Suprapubic skin (tissue), 4 donors: Measurements from ENCODE around the gene ATP1A2. TPM values are rescaled to one million over a fixed set of nuclear protein-coding genes. Genes with fewer than 3 reads are reported as not detected.

Experiments used
- DNase-seq, 2 donors: peaks; one replicate each; pipeline ENCODE4 v3.0.0-alpha.2; 2019; ENCODE audit warnings: low spot score in 2 of 2
- H3K27ac ChIP-seq: fragments of 200-600 bp; sonication (generic); one replicate; pipeline ENCODE4 v1.5.1; 2019
- H3K27me3 ChIP-seq: fragments of 200-600 bp; sonication (generic); one replicate; pipeline ENCODE4 v1.5.1; 2019
- H3K36me3 ChIP-seq: fragments of 200-600 bp; sonication (generic); one replicate; pipeline ENCODE4 v1.5.1; 2019
- H3K4me1 ChIP-seq: fragments of 200-600 bp; sonication (generic); one replicate; pipeline ENCODE4 v1.5.1; 2019
- H3K4me3 ChIP-seq: fragments of 200-600 bp; sonication (generic); one replicate; pipeline ENCODE4 v1.5.1; 2019; ENCODE audit warnings: mild to moderate bottlenecking
- H3K9me3 ChIP-seq: fragments of 200-600 bp; sonication (generic); one replicate; pipeline ENCODE4 v1.5.1; 2019
- EP300 ChIP-seq: sonication (generic); formaldehyde crosslinking; IDR thresholded peaks from one replicate; pipeline ENCODE4 v1.6.1; 2017; ENCODE audit warnings: antibody characterized with exemption
- POLR2A ChIP-seq, 2 donors: fragments of 450-650 bp; IDR thresholded peaks; one replicate each; pipeline ENCODE4 v1.6.1; 2017; ENCODE audit warnings: antibody characterized with exemption in 2 of 2, mild to moderate bottlenecking in 2 of 2, moderate library complexity in 2 of 2
- POLR2AphosphoS5 ChIP-seq, 3 donors: sonication (generic); formaldehyde crosslinking; IDR thresholded peaks; one replicate each; pipeline ENCODE4 v1.6.1; 2017; ENCODE audit warnings: antibody characterized with exemption in 3 of 3
- WGBS: methylation state at CpG from one replicate; pipeline ENCODE4 v1.1.5; 2018; 5-methylcytosine and 5-hydroxymethylcytosine counted together
- total RNA-seq, 4 donors: library from RNA; depleted of rRNA; stranded (reverse); fragments of >200 nt; gene quantifications; one replicate each; pipeline ENCODE4 v1.1.0, GENCODE V29; 2016
- TF ChIP-seq, protein P1 (sequence below), 2 donors: fragments of 200-600 bp in 1 of 2; fragments of 450-650 bp in 1 of 2; sonication (generic) in 1 of 2; IDR thresholded peaks; one replicate each; pipeline ENCODE4 v1.5.1; 2016 to 2019; ENCODE audit warnings: antibody characterized with exemption in 2 of 2, mild to moderate bottlenecking in 1 of 2, moderate library complexity in 1 of 2

ATP1A2 gene
- total RNA-seq, 4 donors from 2014 or later: 4.2 to 6.9 (median 4.8) TPM

DNA sequence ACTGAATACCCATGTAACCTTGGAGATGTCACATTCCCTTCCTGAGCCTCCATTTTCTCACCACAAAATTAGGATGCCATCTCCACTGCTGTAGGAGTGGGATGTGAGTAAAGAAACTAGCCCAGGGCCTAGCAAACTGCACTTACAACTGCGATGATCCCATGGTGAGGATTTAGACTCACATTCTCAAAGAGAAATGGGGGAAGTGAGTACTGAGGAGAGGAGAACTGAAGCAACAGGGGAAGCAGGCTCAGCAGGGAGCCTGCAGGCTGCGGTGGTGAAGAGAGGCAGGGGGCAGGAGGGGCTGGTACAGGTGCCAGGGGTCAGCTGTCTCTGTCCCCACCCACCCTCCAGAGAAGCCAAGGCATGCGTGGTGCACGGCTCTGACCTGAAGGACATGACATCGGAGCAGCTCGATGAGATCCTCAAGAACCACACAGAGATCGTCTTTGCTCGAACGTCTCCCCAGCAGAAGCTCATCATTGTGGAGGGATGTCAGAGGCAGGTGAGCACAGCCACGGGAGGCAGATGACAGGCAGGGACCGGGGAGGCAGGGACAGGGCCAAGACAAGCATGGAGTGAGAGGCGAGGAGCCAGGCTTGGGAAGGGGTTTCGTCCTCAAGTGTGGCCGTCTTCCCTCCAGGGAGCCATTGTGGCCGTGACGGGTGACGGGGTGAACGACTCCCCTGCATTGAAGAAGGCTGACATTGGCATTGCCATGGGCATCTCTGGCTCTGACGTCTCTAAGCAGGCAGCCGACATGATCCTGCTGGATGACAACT, 19.4 kb downstream of the ATP1A2 start:
- H3K9me3 ChIP-seq: no peaks in the 10 kb centered on the region
- 86% methylated on average over 20 of the region's 20 CpGs for WGBS
- no peak overlapping the region for H3K27ac ChIP-seq
- peaks cover 4% of the 10 kb centered on the region for H3K4me1 ChIP-seq
- no peaks in the 10 kb centered on the region for H3K36me3 ChIP-seq
- DNase-seq: peak in 1 of 2 donors; percentile 43
- H3K4me3 ChIP-seq: no peak overlapping the region
- no peaks in the 10 kb centered on the region for H3K27me3 ChIP-seq
- no peak for TF ChIP-seq POLR2A (IDR thresholded peaks at IDR 0.05)
- TF ChIP-seq EP300: no peak
- TF ChIP-seq POLR2AphosphoS5 (IDR thresholded peaks at IDR 0.05): no peak
- TF ChIP-seq, protein P1, sequence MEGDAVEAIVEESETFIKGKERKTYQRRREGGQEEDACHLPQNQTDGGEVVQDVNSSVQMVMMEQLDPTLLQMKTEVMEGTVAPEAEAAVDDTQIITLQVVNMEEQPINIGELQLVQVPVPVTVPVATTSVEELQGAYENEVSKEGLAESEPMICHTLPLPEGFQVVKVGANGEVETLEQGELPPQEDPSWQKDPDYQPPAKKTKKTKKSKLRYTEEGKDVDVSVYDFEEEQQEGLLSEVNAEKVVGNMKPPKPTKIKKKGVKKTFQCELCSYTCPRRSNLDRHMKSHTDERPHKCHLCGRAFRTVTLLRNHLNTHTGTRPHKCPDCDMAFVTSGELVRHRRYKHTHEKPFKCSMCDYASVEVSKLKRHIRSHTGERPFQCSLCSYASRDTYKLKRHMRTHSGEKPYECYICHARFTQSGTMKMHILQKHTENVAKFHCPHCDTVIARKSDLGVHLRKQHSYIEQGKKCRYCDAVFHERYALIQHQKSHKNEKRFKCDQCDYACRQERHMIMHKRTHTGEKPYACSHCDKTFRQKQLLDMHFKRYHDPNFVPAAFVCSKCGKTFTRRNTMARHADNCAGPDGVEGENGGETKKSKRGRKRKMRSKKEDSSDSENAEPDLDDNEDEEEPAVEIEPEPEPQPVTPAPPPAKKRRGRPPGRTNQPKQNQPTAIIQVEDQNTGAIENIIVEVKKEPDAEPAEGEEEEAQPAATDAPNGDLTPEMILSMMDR (IDR thresholded peaks at IDR 0.05): no peak

DNA sequence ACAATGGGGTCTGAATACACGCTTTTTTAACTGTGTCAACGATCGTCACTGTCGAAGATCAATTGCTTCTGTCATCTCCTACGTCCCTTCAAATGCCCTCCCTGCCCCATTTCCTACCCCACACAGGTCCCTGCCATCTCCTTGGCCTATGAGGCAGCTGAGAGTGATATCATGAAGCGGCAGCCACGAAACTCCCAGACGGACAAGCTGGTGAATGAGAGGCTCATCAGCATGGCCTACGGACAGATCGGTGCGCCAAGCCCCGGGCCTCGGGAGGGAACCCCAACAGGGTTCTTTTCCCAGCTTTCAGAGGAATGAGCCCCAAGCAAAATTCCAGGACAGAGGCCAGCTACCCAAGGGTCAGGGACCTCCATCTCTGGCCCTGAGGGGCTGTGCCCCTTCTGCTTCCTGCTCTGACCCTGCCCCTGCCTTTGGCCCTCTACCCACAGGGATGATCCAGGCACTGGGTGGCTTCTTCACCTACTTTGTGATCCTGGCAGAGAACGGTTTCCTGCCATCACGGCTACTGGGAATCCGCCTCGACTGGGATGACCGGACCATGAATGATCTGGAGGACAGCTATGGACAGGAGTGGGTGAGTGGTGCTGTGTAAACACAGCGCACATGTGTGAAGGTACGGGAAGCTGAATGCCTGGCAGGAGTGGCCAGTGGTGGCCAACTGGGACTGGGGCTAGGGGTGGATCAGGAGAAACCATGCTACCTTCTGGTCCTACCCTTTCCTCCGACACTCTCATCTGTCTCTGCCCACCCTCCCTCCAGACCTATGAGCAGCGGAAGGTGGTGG, 20.8 kb downstream of the ATP1A2 start:
- no peak overlapping the region for H3K4me3 ChIP-seq
- peak in 1 of 2 donors; percentile 47 for DNase-seq

DNA sequence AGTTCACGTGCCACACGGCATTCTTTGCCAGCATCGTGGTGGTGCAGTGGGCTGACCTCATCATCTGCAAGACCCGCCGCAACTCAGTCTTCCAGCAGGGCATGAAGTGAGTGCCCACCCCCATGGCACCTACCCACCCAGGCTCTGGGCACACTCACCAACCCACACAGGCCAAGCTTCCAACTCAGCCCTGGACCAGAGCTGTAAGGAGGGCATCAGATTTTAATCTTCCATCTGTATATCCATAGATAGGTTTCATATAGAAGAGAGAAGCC, 21.3 kb downstream of the ATP1A2 start:
- TF ChIP-seq POLR2A (IDR thresholded peaks at IDR 0.05): no peak
- no peak for TF ChIP-seq POLR2AphosphoS5 (IDR thresholded peaks at IDR 0.05)
- TF ChIP-seq, protein P1 (IDR thresholded peaks at IDR 0.05): no peak
- no peak for TF ChIP-seq EP300
- H3K36me3 ChIP-seq: no peaks in the 10 kb centered on the region
- no peaks in the 10 kb centered on the region for H3K4me1 ChIP-seq
- no peak overlapping the region for H3K4me3 ChIP-seq
- 99% methylated on average over 5 of the region's 5 CpGs for WGBS
- H3K27ac ChIP-seq: no peak overlapping the region
- DNase-seq: no peak
- no peaks in the 10 kb centered on the region for H3K9me3 ChIP-seq
- H3K27me3 ChIP-seq: no peaks in the 10 kb centered on the region

More for the DNA sequence above, 20.8 kb downstream of the ATP1A2 start:
- Histone ChIP-seq H3K27ac (no peak overlapping the region), H3K9me3 (no peaks in the 10 kb centered on the region), H3K27me3 (no peaks in the 10 kb centered on the region), H3K36me3 (no peaks in the 10 kb centered on the region), H3K4me1 (peaks cover 2% of the 10 kb centered on the region)
- no peak for TF ChIP-seq EP300
- TF ChIP-seq, protein P1 (IDR thresholded peaks at IDR 0.05): no peak
- no peak for TF ChIP-seq POLR2A (IDR thresholded peaks at IDR 0.05)
- TF ChIP-seq POLR2AphosphoS5 (IDR thresholded peaks at IDR 0.05): no peak
- 88% methylated on average over 17 of the region's 22 CpGs for WGBS

- H3K36me3 ChIP-seq: no peaks in the 10 kb centered on the region
- no peaks in the 10 kb centered on the region for H3K27me3 ChIP-seq
- DNase-seq: peak in 1 of 2 donors; percentile 20
- WGBS: 89% methylated on average over 8 of the region's 8 CpGs
- H3K4me3 ChIP-seq: no peak overlapping the region
- no peak overlapping the region for H3K27ac ChIP-seq
- H3K9me3 ChIP-seq: no peaks in the 10 kb centered on the region
- H3K4me1 ChIP-seq: no peaks in the 10 kb centered on the region
- TF ChIP-seq POLR2AphosphoS5 (IDR thresholded peaks at IDR 0.05) (no peak), POLR2A (IDR thresholded peaks at IDR 0.05) (no peak), EP300 (no peak)
- TF ChIP-seq, protein P1 (IDR thresholded peaks at IDR 0.05): no peak
Observed at GRCh38 chr1:160137216-160137862, 21.8 kb downstream of the ATP1A2 start.

DNA sequence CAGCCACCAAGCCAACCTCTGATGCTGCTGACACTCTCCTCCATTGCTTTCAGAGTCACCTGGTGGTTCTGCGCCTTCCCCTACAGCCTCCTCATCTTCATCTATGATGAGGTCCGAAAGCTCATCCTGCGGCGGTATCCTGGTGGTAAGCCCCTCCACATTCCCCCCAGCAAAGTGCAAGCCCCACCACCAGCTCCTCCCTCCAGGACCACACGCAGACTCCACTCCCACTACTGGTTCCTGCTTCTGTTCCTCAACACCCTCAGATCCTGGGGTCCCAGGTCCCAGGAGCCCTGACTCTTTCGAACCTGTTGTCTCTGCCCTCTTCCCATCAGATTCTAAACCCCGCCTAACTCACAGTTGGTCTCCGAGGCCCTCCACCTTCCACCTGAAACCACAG, 24.3 kb downstream of the ATP1A2 start:
- peak in 1 of 2 donors; percentile 32 for DNase-seq
- Histone ChIP-seq H3K36me3 (no peaks in the 10 kb centered on the region), H3K27me3 (no peaks in the 10 kb centered on the region), H3K9me3 (no peaks in the 10 kb centered on the region), H3K27ac (no peak overlapping the region), H3K4me3 (no peak overlapping the region), H3K4me1 (no peaks in the 10 kb centered on the region)
- no peak for TF ChIP-seq EP300
- TF ChIP-seq POLR2A (IDR thresholded peaks at IDR 0.05): no peak
- TF ChIP-seq, protein P1 (IDR thresholded peaks at IDR 0.05): no peak
- TF ChIP-seq POLR2AphosphoS5 (IDR thresholded peaks at IDR 0.05): no peak
- 95% methylated on average over 8 of the region's 8 CpGs for WGBS
